H1 (cell line): ENCODE results near the gene RMND1.

Experiments
- ATF2 ChIP-seq: IDR thresholded peaks from 2 replicates; pipeline ENCODE4 v1.6.1; 2012; ENCODE audit warnings: low read length, inconsistent platforms
- CEBPB ChIP-seq: IDR thresholded peaks from 2 replicates; pipeline ENCODE4 v1.6.1; 2012; ENCODE audit warnings: low read depth, low read length
- CHD1 ChIP-seq: IDR thresholded peaks from 2 replicates; pipeline ENCODE4 v1.6.1; 2012; ENCODE audit warnings: low read depth, low read length, improper control_type of control experiment
- CTCF ChIP-seq, 3 experiments: IDR thresholded peaks; 1 replicate in 2 of 3; 2 replicates in 1 of 3; pipeline versions ENCODE4 v1.5.1 to v1.6.1; 2011; ENCODE audit warnings: low read length in 3 of 3, mild to moderate bottlenecking in 3 of 3, inconsistent platforms in 2 of 3, low read depth in 1 of 3, moderate library complexity in 1 of 3; ENCODE audit not compliant: insufficient read depth in 1 of 3; ENCODE audit errors: control extremely low read depth in 1 of 3
- EP300 ChIP-seq, 2 experiments: IDR thresholded peaks; 1 replicate in 1 of 2; 2 replicates in 1 of 2; pipeline ENCODE4 v1.6.1; 2011 to 2012; ENCODE audit warnings: low read depth in 2 of 2, low read length in 2 of 2, mild to moderate bottlenecking in 2 of 2, borderline replicate concordance in 1 of 2, inconsistent platforms in 1 of 2, moderate library complexity in 1 of 2
- GTF2F1 ChIP-seq: IDR thresholded peaks from 2 replicates; pipeline ENCODE4 v1.6.1; 2012; ENCODE audit warnings: low read depth, low read length, improper control_type of control experiment, borderline replicate concordance
- POLR2A ChIP-seq, 2 experiments: IDR thresholded peaks; 1 replicate in 1 of 2; 2 replicates in 1 of 2; pipeline ENCODE4 v1.6.1; 2011; ENCODE audit warnings: low read depth in 2 of 2, low read length in 2 of 2, mild to moderate bottlenecking in 2 of 2; ENCODE audit errors: control extremely low read depth in 1 of 2
- POLR2AphosphoS5 ChIP-seq: IDR thresholded peaks from 2 replicates; pipeline ENCODE4 v1.6.1; 2011; ENCODE audit warnings: low read depth, low read length
- RBBP5 ChIP-seq: IDR thresholded peaks from 2 replicates; pipeline ENCODE4 v1.7.1; 2012; ENCODE audit warnings: low read depth, mild to moderate bottlenecking, inconsistent platforms, low read length, moderate library complexity, borderline replicate concordance
- SAP30 ChIP-seq: fragments of 300-600 bp; sonication (generic); IDR thresholded peaks from 2 replicates; pipeline ENCODE4 v1.7.1; 2012; ENCODE audit warnings: low read length, moderate library complexity, mild to moderate bottlenecking, inconsistent platforms; ENCODE audit not compliant: insufficient read depth, insufficient replicate concordance
- SIN3A ChIP-seq, 2 experiments: IDR thresholded peaks in 1 of 2; conservative IDR thresholded peaks in 1 of 2; 2 replicates each; pipeline ENCODE4 v1.6.1; 2011 to 2012; ENCODE audit warnings: low read length in 2 of 2, improper control_type of control experiment in 1 of 2, low read depth in 1 of 2, mild to moderate bottlenecking in 1 of 2
- TBP ChIP-seq: IDR thresholded peaks from 2 replicates; pipeline ENCODE4 v1.6.1; 2011; ENCODE audit warnings: low read depth, low read length, improper control_type of control experiment
- TCF12 ChIP-seq: IDR thresholded peaks from 2 replicates; pipeline ENCODE4 v1.6.1; 2011; ENCODE audit warnings: low read depth, mild to moderate bottlenecking, low read length
- ZNF274 ChIP-seq: IDR thresholded peaks from 2 replicates; pipeline ENCODE4 v1.7.0; 2012; ENCODE audit warnings: low read length, borderline replicate concordance; ENCODE audit errors: extremely low read depth

GRCh38 chr6:151389618-151390275 lies 62.2 kb downstream of the RMND1 start:
- TF ChIP-seq SIN3A (conservative IDR thresholded peaks at IDR 0.05 in 1 of 2, IDR thresholded peaks at IDR 0.05 in 1 of 2; ENCODE audit: low read depth in 1 of 2, low read length in 2 of 2) (no peak; a peak in 2 of 4 replicates), CHD1 (no peak; the same call in 1 of the 2 replicates), ATF2 (0 out of 2 replicates have a peak, but pooled peaks have one; percentile 23), CTCF (IDR thresholded peaks at IDR 0.05; ENCODE audit: control extremely low read depth in 1 of 3, insufficient read depth in 1 of 3, low read depth in 1 of 3, low read length in 3 of 3) (no peak), POLR2A (IDR thresholded peaks at IDR 0.05; ENCODE audit: control extremely low read depth in 1 of 2, low read depth in 2 of 2, low read length in 2 of 2) (peak; percentile 49 to 59), POLR2AphosphoS5 (peak; percentile 85), RBBP5 (peak; percentile 81; the same call in 1 of the 2 replicates), CEBPB (0 out of 2 replicates have a peak, but pooled peaks have one; percentile 12), SAP30 (no peak), EP300 (IDR thresholded peaks at IDR 0.05; ENCODE audit: borderline replicate concordance in 1 of 2, low read depth in 2 of 2, low read length in 2 of 2) (0 out of 3 replicates have a peak, but pooled peaks of 1 of the 2 experiments have one; percentile 6), TBP (peak; percentile 66; the same call in 1 of the 2 replicates), ZNF274 (no peak), TCF12 (no peak), GTF2F1 (no peak)
